KMS-11 (cell line): ENCODE results near the gene CHST14.

Experiments
- H2AFZ ChIP-seq: fragments of 200-600 bp; sonication (generic); 2 replicates; pipeline ENCODE4 v1.6.1; 2016; ENCODE audit warnings: antibody characterized with exemption, mixed run types, low read depth
- H3K27ac ChIP-seq: fragments of 200-600 bp; sonication (generic); 2 replicates; pipeline ENCODE4 v1.6.1; 2016; ENCODE audit warnings: mild to moderate bottlenecking, mixed run types
- H3K27me3 ChIP-seq: fragments of 200-600 bp; sonication (generic); 2 replicates; pipeline ENCODE4 v1.6.1; 2017; ENCODE audit warnings: mild to moderate bottlenecking, low read depth, mixed run types, moderate library complexity; ENCODE audit not compliant: insufficient read depth
- H3K36me3 ChIP-seq: fragments of 200-600 bp; sonication (generic); 2 replicates; pipeline ENCODE4 v1.6.1; 2017; ENCODE audit warnings: mild to moderate bottlenecking, mixed run types; ENCODE audit not compliant: insufficient read depth
- H3K4me1 ChIP-seq: fragments of 200-600 bp; sonication (generic); 2 replicates; pipeline ENCODE4 v1.6.1; 2016; ENCODE audit warnings: mild to moderate bottlenecking, low read depth, mixed run types; ENCODE audit not compliant: poor library complexity, severe bottlenecking
- H3K4me2 ChIP-seq: fragments of 200-600 bp; sonication (generic); 2 replicates; pipeline ENCODE4 v1.7.0; 2016; ENCODE audit warnings: mild to moderate bottlenecking, mixed run types
- H3K4me3 ChIP-seq: fragments of 200-600 bp; sonication (generic); IDR thresholded peaks from 2 replicates; pipeline ENCODE4 v1.6.1; 2017; ENCODE audit warnings: low read depth, low read length, mixed read lengths; ENCODE audit not compliant: insufficient read depth
- H3K79me2 ChIP-seq: fragments of 200-600 bp; sonication (generic); 2 replicates; pipeline ENCODE4 v1.6.1; 2016; ENCODE audit warnings: low read depth, mixed run types; ENCODE audit not compliant: insufficient read depth
- H3K9ac ChIP-seq: fragments of 200-600 bp; sonication (generic); 2 replicates; pipeline ENCODE4 v1.6.1; 2016; ENCODE audit warnings: mild to moderate bottlenecking, mixed run types
- H4K20me1 ChIP-seq: fragments of 200-600 bp; sonication (generic); 2 replicates; pipeline ENCODE4 v1.6.1; 2016; ENCODE audit warnings: mild to moderate bottlenecking, mixed run types; ENCODE audit not compliant: insufficient read depth
- TF ChIP-seq, protein P1 (sequence below): fragments of 200-600 bp; sonication (generic); conservative IDR thresholded peaks from 2 replicates; pipeline ENCODE4 v1.6.1; 2017; ENCODE audit warnings: low read depth, mild to moderate bottlenecking, antibody characterized with exemption, low read length, moderate library complexity, mixed read lengths

The CHST14 gene, protein sequence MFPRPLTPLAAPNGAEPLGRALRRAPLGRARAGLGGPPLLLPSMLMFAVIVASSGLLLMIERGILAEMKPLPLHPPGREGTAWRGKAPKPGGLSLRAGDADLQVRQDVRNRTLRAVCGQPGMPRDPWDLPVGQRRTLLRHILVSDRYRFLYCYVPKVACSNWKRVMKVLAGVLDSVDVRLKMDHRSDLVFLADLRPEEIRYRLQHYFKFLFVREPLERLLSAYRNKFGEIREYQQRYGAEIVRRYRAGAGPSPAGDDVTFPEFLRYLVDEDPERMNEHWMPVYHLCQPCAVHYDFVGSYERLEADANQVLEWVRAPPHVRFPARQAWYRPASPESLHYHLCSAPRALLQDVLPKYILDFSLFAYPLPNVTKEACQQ

DNA sequence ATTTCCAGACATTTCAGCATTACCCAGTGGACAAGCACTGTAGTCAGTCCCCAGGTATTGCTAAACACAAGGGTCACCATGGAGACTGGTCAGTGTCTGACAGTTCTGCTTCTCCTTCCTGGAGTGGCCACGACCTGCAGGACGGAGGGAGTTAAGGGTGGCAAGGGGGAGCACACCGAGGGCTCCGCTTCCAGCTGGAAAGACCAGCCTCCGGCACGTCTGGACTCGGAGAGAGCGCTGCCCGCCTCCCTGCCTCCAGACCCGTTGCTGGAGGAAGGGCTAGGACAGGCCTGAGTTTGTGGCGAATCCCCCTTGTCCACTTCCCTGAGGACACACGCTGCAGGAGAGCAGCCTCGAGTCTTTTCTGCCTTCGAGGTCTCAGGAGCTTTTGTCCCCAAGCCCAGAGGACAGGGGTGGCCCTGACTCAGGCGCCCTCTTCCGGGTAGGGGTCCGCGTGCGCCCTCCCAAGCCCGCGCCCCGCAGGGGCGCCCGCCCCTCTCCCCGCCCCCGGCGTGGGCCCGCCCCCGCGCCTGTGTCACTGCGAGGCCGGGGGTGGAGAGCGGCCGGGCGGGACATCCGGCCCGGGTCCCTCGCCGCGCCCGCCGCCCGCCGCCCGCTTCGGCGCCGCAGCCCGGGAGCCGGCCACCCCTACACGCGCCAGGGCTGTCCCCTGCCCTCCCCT lies at the start of gene CHST14:
CHST14 (plus strand) TSS at position 562 of the 682 bp plus-strand sequence. CDS start 230 bp downstream, outside the sequence.
- Histone ChIP-seq H3K4me1 (peaks cover 17% of the 10 kb centered on the region), H2AFZ (peak within 1 kb of the TSS; percentile 98), H3K4me2 (peak within 1 kb of the TSS; percentile 97), H3K27me3 (no peaks in the 10 kb centered on the region), H3K27ac (no peak within 1 kb of the TSS), H3K36me3 (no peaks in the 10 kb centered on the region; the same call in 1 of the 2 replicates), H4K20me1 (no peaks in the 10 kb centered on the region), H3K79me2 (no peaks in the 10 kb centered on the region), H3K4me3 (no peak within 1 kb of the TSS), H3K9ac (peak within 1 kb of the TSS; percentile 66)
- TF ChIP-seq, protein P1, sequence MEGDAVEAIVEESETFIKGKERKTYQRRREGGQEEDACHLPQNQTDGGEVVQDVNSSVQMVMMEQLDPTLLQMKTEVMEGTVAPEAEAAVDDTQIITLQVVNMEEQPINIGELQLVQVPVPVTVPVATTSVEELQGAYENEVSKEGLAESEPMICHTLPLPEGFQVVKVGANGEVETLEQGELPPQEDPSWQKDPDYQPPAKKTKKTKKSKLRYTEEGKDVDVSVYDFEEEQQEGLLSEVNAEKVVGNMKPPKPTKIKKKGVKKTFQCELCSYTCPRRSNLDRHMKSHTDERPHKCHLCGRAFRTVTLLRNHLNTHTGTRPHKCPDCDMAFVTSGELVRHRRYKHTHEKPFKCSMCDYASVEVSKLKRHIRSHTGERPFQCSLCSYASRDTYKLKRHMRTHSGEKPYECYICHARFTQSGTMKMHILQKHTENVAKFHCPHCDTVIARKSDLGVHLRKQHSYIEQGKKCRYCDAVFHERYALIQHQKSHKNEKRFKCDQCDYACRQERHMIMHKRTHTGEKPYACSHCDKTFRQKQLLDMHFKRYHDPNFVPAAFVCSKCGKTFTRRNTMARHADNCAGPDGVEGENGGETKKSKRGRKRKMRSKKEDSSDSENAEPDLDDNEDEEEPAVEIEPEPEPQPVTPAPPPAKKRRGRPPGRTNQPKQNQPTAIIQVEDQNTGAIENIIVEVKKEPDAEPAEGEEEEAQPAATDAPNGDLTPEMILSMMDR, result no peak

DNA sequence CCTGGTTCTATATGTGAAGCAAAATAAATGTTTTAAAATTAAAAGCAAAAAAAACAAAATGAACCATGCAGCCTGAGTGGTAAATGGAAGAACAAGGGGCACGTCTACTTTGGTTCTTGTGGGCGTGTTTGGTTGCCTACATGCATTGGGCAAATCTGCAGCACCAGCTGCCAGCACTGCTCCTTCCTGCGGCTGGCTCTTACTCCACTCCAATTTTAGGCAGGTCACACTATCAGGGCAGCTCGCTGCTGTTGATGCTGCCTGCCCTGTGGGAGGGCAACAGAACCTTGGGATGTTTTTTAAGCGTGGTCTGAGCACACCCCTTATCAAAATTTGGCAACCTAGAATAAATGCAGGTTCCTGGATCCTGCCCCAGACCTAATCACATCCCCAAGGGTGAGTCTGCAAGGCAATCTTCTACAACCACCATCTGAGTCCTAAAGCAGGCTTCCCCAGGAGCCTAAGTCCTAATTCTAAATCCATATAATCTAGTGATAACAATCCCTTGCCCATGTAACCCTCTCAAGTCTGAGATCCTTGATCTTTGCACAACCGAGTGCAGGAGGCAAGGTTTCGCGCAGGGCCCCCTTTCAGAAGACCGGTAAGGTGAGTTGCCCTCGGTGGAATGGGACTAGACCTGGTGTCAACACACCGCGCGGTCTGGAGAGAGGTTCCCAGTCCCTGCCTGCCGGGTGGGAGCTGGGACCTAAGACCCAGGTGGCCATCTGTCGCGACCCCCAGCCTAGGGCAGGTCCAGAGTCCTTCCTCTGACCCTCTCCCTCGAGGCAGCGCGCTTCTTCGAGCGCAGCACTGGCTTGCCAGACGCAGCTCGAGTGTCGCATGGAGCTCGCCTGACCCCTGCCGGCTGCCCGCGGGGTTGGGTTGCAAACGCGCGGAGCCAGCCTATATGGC lies 49.3 kb upstream of the CHST14 start:
- Histone ChIP-seq H4K20me1 (no peaks in the 10 kb centered on the region), H2AFZ (no peak overlapping the region), H3K4me3 (no peak overlapping the region), H3K27me3 (no peaks in the 10 kb centered on the region), H3K4me1 (no peaks in the 10 kb centered on the region), H3K9ac (no peak overlapping the region), H3K79me2 (no peaks in the 10 kb centered on the region), H3K4me2 (no peak overlapping the region), H3K36me3 (no peaks in the 10 kb centered on the region), H3K27ac (no peak overlapping the region)
- TF ChIP-seq, protein P1, result no peak

DNA sequence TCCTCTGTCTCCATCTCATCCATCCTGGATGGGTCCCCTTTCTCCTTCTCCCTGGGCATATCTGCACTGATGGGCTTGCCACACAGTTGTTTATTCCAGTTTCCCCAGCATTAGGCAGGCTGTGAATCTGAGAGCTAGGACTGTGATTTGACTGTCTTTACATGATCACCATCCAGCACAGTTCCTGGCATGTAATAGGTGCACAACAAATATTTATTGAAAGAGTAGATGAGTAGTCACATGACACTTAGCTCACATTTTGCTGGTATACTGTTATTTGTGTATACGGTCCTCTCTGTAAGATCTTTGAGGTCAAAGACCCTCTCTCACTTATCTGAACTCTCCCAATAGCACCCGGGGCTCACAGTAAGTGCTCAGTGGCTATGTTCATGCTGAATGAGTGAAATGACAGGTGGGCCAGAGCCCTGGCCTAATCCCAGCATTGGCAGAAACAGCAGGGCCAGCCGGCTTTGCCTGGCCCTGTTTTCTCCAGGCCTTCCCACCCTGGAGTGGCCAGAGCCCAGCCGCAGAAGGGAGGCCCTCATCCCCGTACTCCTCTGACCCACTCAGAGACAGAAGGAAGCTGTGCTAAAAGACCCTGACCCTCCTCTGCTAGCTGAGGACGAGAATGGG lies 46.2 kb upstream of the CHST14 start:
- no peak overlapping the region for H2AFZ ChIP-seq
- H4K20me1 ChIP-seq, result no peaks in the 10 kb centered on the region
- H3K4me2 ChIP-seq, result no peak overlapping the region
- H3K79me2 ChIP-seq, result no peaks in the 10 kb centered on the region
- H3K4me1 ChIP-seq, result no peaks in the 10 kb centered on the region
- TF ChIP-seq, protein P1, result no peak
- no peaks in the 10 kb centered on the region for H3K27me3 ChIP-seq
- no peaks in the 10 kb centered on the region for H3K36me3 ChIP-seq
- no peak overlapping the region for H3K9ac ChIP-seq
- H3K4me3 ChIP-seq, result no peak overlapping the region
- no peak overlapping the region for H3K27ac ChIP-seq

DNA sequence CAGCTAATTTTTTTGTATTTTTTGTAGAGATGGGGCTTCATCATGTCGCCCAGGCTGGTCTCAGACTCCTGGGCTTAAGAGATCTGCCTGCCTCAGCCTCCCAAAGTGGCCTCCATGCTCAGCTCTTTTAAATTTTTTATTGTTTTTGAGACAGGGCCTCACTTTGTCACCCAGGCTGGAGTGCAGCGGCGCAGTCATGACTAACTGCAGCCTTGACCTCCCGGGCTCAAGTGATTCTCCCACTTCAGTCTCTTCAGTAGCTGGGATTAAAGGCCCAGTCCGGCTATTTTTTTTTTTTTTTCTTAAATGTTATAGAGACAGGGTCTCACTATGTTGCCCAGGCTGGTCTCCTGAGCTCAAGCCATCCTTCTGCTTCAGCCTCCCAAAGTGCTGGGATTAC lies 45.1 kb upstream of the CHST14 start:
- TF ChIP-seq, protein P1, result no peak
- no peak overlapping the region for H3K9ac ChIP-seq
- H3K27ac ChIP-seq, result no peak overlapping the region
- no peaks in the 10 kb centered on the region for H3K79me2 ChIP-seq
- H3K36me3 ChIP-seq, result no peaks in the 10 kb centered on the region
- H3K4me2 ChIP-seq, result no peak overlapping the region
- H2AFZ ChIP-seq, result no peak overlapping the region
- H4K20me1 ChIP-seq, result no peaks in the 10 kb centered on the region
- H3K27me3 ChIP-seq, result no peaks in the 10 kb centered on the region
- no peak overlapping the region for H3K4me3 ChIP-seq
- no peaks in the 10 kb centered on the region for H3K4me1 ChIP-seq
